Eye (tissue), 1 donor: ENCODE data around the gene NGEF.
"Not testable (repeated sequence)": the region's sequence is repeated elsewhere in the genome, so short reads cannot be mapped to it uniquely, and the experiment has no call there.

Experiments
- DNase-seq: peaks from one replicate; pipeline ENCODE4 v3.0.0-alpha.2; 2015

NGEF gene

GRCh38 chr2:232925153-232925820 lies 87.8 kb downstream of the NGEF start:
- DNase-seq: peak; percentile 14

GRCh38 chr2:232924433-232924832 lies 88.6 kb downstream of the NGEF start:
- no peak for DNase-seq

- DNase-seq: no peak
Measured at GRCh38 chr2:232920760-232921159, 92.3 kb downstream of the NGEF start.

- DNase-seq: no peak
Measured at GRCh38 chr2:232920055-232920454, 93.0 kb downstream of the NGEF start.

GRCh38 chr2:232919141-232919540 lies 93.9 kb downstream of the NGEF start:
- no peak for DNase-seq

- DNase-seq: no peak
Measured at GRCh38 chr2:232913903-232914302, 99.2 kb downstream of the NGEF start.

- DNase-seq: no peak
Measured at GRCh38 chr2:232911712-232912277, 101.3 kb downstream of the NGEF start.

GRCh38 chr2:232910376-232910775 lies 102.7 kb downstream of the NGEF start:
- DNase-seq: no peak

- DNase-seq: no peak
Measured at GRCh38 chr2:232908695-232909094, 104.4 kb downstream of the NGEF start.

GRCh38 chr2:232907718-232908085 lies 105.4 kb downstream of the NGEF start:
- DNase-seq: not testable (repeated sequence)

- peak; percentile 50 for DNase-seq
Measured at GRCh38 chr2:232906867-232907717, 106.0 kb downstream of the NGEF start.

- DNase-seq: no peak
Measured at GRCh38 chr2:232903989-232904388, 109.1 kb downstream of the NGEF start.

GRCh38 chr2:232901736-232902578 lies 111.1 kb downstream of the NGEF start:
- DNase-seq: no peak

GRCh38 chr2:232900811-232901735 lies 112.0 kb downstream of the NGEF start:
- peak; percentile 42 for DNase-seq

GRCh38 chr2:232898592-232899543 lies 114.2 kb downstream of the NGEF start:
- DNase-seq: no peak

- DNase-seq: no peak
Measured at GRCh38 chr2:232897598-232898408, 115.3 kb downstream of the NGEF start.

GRCh38 chr2:232896720-232897597 lies 116.1 kb downstream of the NGEF start:
- no peak for DNase-seq

- DNase-seq: no peak
Measured at GRCh38 chr2:232896111-232896510, 116.9 kb downstream of the NGEF start.

GRCh38 chr2:232894746-232895145 lies 118.3 kb downstream of the NGEF start:
- DNase-seq: no peak
